SU-DHL-6 (cell line): ENCODE measurements around the gene EIF5A2.

Source experiments
- CTCF ChIP-seq: fragments of 200-600 bp; sonication (generic); IDR thresholded peaks from one replicate; pipeline ENCODE4 v1.5.1; 2017; ENCODE audit warnings: antibody characterized with exemption, mild to moderate bottlenecking, low read length, moderate library complexity; ENCODE audit not compliant: insufficient read depth, poor library complexity, severe bottlenecking
- EZH2phosphoT487 ChIP-seq: fragments of 200-600 bp; sonication (generic), shearing (Covaris generic); conservative IDR thresholded peaks from 2 replicates; pipeline ENCODE4 v1.6.1; 2018; ENCODE audit warnings: mild to moderate bottlenecking, antibody characterized with exemption, low read length, moderate library complexity, mixed read lengths

DNA sequence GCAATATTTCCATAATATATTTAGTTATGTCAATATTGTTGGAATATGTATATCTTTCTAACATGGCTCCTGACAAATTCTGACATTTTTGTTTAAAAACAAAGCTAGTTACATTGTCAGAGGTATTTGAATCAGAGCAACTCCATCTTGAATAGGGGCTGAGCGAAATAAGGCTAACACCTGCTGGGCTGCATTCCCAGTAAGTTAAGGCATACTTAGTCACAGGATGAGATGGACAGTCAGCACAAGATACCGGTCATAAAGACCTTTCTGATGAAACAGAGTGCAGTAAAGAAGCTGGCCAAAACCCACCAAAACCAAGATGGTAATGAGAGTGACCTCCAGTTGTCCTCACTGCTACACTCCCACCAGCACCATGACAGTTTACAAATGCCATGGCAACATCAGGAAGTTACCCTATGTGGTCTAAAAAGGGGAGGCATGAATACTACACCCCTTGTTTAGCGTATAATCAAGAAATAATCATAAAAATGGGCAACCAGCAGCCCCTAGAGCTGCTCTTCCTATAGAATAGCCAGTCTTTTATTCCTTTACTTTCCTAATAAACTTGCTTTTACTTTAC lies 68.8 kb downstream of the EIF5A2 start:
- TF ChIP-seq CTCF, result no peak
- no peak for TF ChIP-seq EZH2phosphoT487
